ENCODE measurements around the gene NSMCE3. TPM values are rescaled to one million over a fixed set of nuclear protein-coding genes. Genes with fewer than 3 reads are reported as not detected.
"Not testable (repeated sequence)": the region's sequence is repeated elsewhere in the genome, so short reads cannot be mapped to it uniquely, and the experiment has no call there.

NSMCE3 gene
- total RNA-seq, 5 donors from 2014 or later (not counting 1 experiment from before 2014, with no cell fraction given): 14.2 to 38.7 (median 16.1) TPM

- Histone ChIP-seq H3K27ac (ENCODE audit: low read length) (no peak overlapping the region), H3K27me3 (replicated peaks in 1 of 2; ENCODE audit: control insufficient read depth in 2 of 2, extremely low read depth in 1 of 2, insufficient read depth in 2 of 2, low read length in 1 of 2) (peaks cover 0 to 19% of the 10 kb centered on the region in 2 experiments), H3K36me3 (ENCODE audit: control insufficient read depth in 2 of 2, extremely low read depth in 1 of 2, insufficient read depth in 1 of 2, low read length in 1 of 2) (no peaks in the 10 kb centered on the region), H3K4me1 (ENCODE audit: control insufficient read depth in 1 of 2, extremely low read depth in 1 of 2, insufficient read depth in 2 of 2, low read length in 2 of 2) (no peaks in the 10 kb centered on the region), H3K9me3 (no peaks in the 10 kb centered on the region), H3K4me3 (ENCODE audit: control insufficient read depth in 1 of 2, extremely low read depth in 1 of 2, low read length in 1 of 2) (no peak overlapping the region)
- WGBS (ENCODE audit: insufficient coverage): 38% methylated on average over 6 of the region's 9 CpGs
- DNase-seq (no peak), ATAC-seq (replicated peaks in 1 of 4) (no peak)
- ChIA-PET CTCF (no interaction called here), POLR2A (no interaction called here)
- H3K27me3 Mint-ChIP-seq: peaks cover 28 to 37% of the 10 kb centered on the region in 2 donors
- no peak overlapping the region for H3K27ac Mint-ChIP-seq
- H3K4me3 Mint-ChIP-seq: no peak overlapping the region
- no peaks in the 10 kb centered on the region for H3K4me1 Mint-ChIP-seq
- no peaks in the 10 kb centered on the region for H3K9me3 Mint-ChIP-seq
- no peaks in the 10 kb centered on the region for H3K36me3 Mint-ChIP-seq
Observed at GRCh38 chr15:29226436-29227208, 43.0 kb downstream of the NSMCE3 start.

GRCh38 chr15:29225534-29226234 lies 43.9 kb downstream of the NSMCE3 start:
- Histone ChIP-seq H3K4me3 (ENCODE audit: control insufficient read depth in 1 of 2, extremely low read depth in 1 of 2, low read length in 1 of 2) (no peak overlapping the region), H3K36me3 (ENCODE audit: control insufficient read depth in 2 of 2, extremely low read depth in 1 of 2, insufficient read depth in 1 of 2, low read length in 1 of 2) (no peaks in the 10 kb centered on the region), H3K27me3 (replicated peaks in 1 of 2; ENCODE audit: control insufficient read depth in 2 of 2, extremely low read depth in 1 of 2, insufficient read depth in 2 of 2, low read length in 1 of 2) (peaks cover 0 to 19% of the 10 kb centered on the region in 2 experiments), H3K27ac (ENCODE audit: low read length) (no peak overlapping the region), H3K4me1 (ENCODE audit: control insufficient read depth in 1 of 2, extremely low read depth in 1 of 2, insufficient read depth in 2 of 2, low read length in 2 of 2) (no peaks in the 10 kb centered on the region), H3K9me3 (no peaks in the 10 kb centered on the region)
- DNase-seq (no peak), ATAC-seq (replicated peaks in 1 of 4) (no peak)
- Mint-ChIP-seq H3K27me3 (peaks cover 27 to 35% of the 10 kb centered on the region in 2 donors), H3K36me3 (no peaks in the 10 kb centered on the region), H3K4me3 (no peak overlapping the region), H3K4me1 (no peaks in the 10 kb centered on the region), H3K27ac (no peak overlapping the region), H3K9me3 (no peaks in the 10 kb centered on the region)
- ChIA-PET POLR2A (no interaction called here), CTCF (no interaction called here)
- WGBS (ENCODE audit: insufficient coverage): 59% methylated on average over 18 of the region's 22 CpGs

- H3K36me3 Mint-ChIP-seq, POLR2A ChIA-PET: not testable (repeated sequence)
- H3K27me3 Mint-ChIP-seq: peaks cover 23 to 33% of the 10 kb centered on the region in 2 donors
Observed at GRCh38 chr15:29224987-29225363, 44.6 kb downstream of the NSMCE3 start.

GRCh38 chr15:29224235-29224986 lies 45.2 kb downstream of the NSMCE3 start:
- peaks cover 17 to 28% of the 10 kb centered on the region in 2 donors for H3K27me3 Mint-ChIP-seq
- peaks cover 0 to 19% of the 10 kb centered on the region in 2 experiments for H3K27me3 ChIP-seq (replicated peaks in 1 of 2; ENCODE audit: control insufficient read depth in 2 of 2, extremely low read depth in 1 of 2, insufficient read depth in 2 of 2, low read length in 1 of 2)
- H3K9me3 Mint-ChIP-seq; H3K27ac Mint-ChIP-seq; ATAC-seq (replicated peaks in 1 of 4); DNase-seq; H3K36me3 ChIP-seq (ENCODE audit: control insufficient read depth in 2 of 2, extremely low read depth in 1 of 2, insufficient read depth in 1 of 2, low read length in 1 of 2); H3K4me3 ChIP-seq (ENCODE audit: control insufficient read depth in 1 of 2, extremely low read depth in 1 of 2, low read length in 1 of 2); H3K4me1 Mint-ChIP-seq; H3K4me1 ChIP-seq (ENCODE audit: control insufficient read depth in 1 of 2, extremely low read depth in 1 of 2, insufficient read depth in 2 of 2, low read length in 2 of 2); H3K27ac ChIP-seq (ENCODE audit: low read length); H3K36me3 Mint-ChIP-seq; CTCF ChIA-PET; H3K9me3 ChIP-seq; H3K4me3 Mint-ChIP-seq: not testable (repeated sequence)
- POLR2A ChIA-PET: interaction anchor here in 1 of 2 donors (0.5 kb wide), 1 partner anchor 16 kb away, joined by 3 read pairs; no protein-coding TSS in a partner anchor
- WGBS (ENCODE audit: insufficient coverage): 94% methylated on average over 13 of the region's 19 CpGs

More at GRCh38 chr15:29224987-29225363, 44.6 kb downstream of the NSMCE3 start:
- H3K27ac ChIP-seq (ENCODE audit: low read length); ATAC-seq (replicated peaks in 1 of 4); H3K27ac Mint-ChIP-seq; DNase-seq; H3K4me1 ChIP-seq (ENCODE audit: control insufficient read depth in 1 of 2, extremely low read depth in 1 of 2, insufficient read depth in 2 of 2, low read length in 2 of 2); H3K36me3 ChIP-seq (ENCODE audit: control insufficient read depth in 2 of 2, extremely low read depth in 1 of 2, insufficient read depth in 1 of 2, low read length in 1 of 2); H3K4me3 Mint-ChIP-seq; H3K9me3 Mint-ChIP-seq; H3K4me1 Mint-ChIP-seq; CTCF ChIA-PET; H3K4me3 ChIP-seq (ENCODE audit: control insufficient read depth in 1 of 2, extremely low read depth in 1 of 2, low read length in 1 of 2); H3K9me3 ChIP-seq: not testable (repeated sequence)
- WGBS (ENCODE audit: insufficient coverage): 94% methylated on average over 9 of the region's 15 CpGs
- H3K27me3 ChIP-seq (replicated peaks in 1 of 2; ENCODE audit: control insufficient read depth in 2 of 2, extremely low read depth in 1 of 2, insufficient read depth in 2 of 2, low read length in 1 of 2): peaks cover 0 to 19% of the 10 kb centered on the region in 2 experiments

- H3K4me1 Mint-ChIP-seq: no peaks in the 10 kb centered on the region
- H3K27me3 Mint-ChIP-seq: peaks cover 19 to 28% of the 10 kb centered on the region in 2 donors
- Histone ChIP-seq H3K4me1 (ENCODE audit: control insufficient read depth in 1 of 2, extremely low read depth in 1 of 2, insufficient read depth in 2 of 2, low read length in 2 of 2) (no peaks in the 10 kb centered on the region), H3K36me3 (ENCODE audit: control insufficient read depth in 2 of 2, extremely low read depth in 1 of 2, insufficient read depth in 1 of 2, low read length in 1 of 2) (no peaks in the 10 kb centered on the region), H3K9me3 (no peaks in the 10 kb centered on the region), H3K4me3 (ENCODE audit: control insufficient read depth in 1 of 2, extremely low read depth in 1 of 2, low read length in 1 of 2) (no peak overlapping the region), H3K27ac (ENCODE audit: low read length) (no peak overlapping the region), H3K27me3 (replicated peaks in 1 of 2; ENCODE audit: control insufficient read depth in 2 of 2, extremely low read depth in 1 of 2, insufficient read depth in 2 of 2, low read length in 1 of 2) (peaks cover 0 to 19% of the 10 kb centered on the region in 2 experiments)
- no peak overlapping the region for H3K27ac Mint-ChIP-seq
- H3K4me3 Mint-ChIP-seq: no peak overlapping the region
- H3K9me3 Mint-ChIP-seq: no peaks in the 10 kb centered on the region
- ChIA-PET CTCF (no interaction called here), POLR2A (no interaction called here)
- ATAC-seq (replicated peaks in 1 of 4) (no peak), DNase-seq (no peak)
- 86% methylated on average over 9 of the region's 11 CpGs for WGBS (ENCODE audit: insufficient coverage)
- no peaks in the 10 kb centered on the region for H3K36me3 Mint-ChIP-seq
Observed at GRCh38 chr15:29223640-29224039, 46.0 kb downstream of the NSMCE3 start.

GRCh38 chr15:29222129-29222853 lies 47.3 kb downstream of the NSMCE3 start:
- no peaks in the 10 kb centered on the region for H3K4me1 Mint-ChIP-seq
- WGBS (ENCODE audit: insufficient coverage): 78% methylated on average over 3 of the region's 9 CpGs
- H3K36me3 Mint-ChIP-seq: no peaks in the 10 kb centered on the region

More at GRCh38 chr15:29222129-29222853, 47.3 kb downstream of the NSMCE3 start:
- H3K4me3 Mint-ChIP-seq: no peak overlapping the region
- H3K4me1 ChIP-seq (ENCODE audit: control insufficient read depth in 1 of 2, extremely low read depth in 1 of 2, insufficient read depth in 2 of 2, low read length in 2 of 2): no peaks in the 10 kb centered on the region
- POLR2A ChIA-PET: no interaction called here
- H3K4me3 ChIP-seq (ENCODE audit: control insufficient read depth in 1 of 2, extremely low read depth in 1 of 2, low read length in 1 of 2): no peak overlapping the region
- no peak overlapping the region for H3K27ac Mint-ChIP-seq
- H3K27me3 Mint-ChIP-seq: peaks cover 26 to 33% of the 10 kb centered on the region in 2 donors
- CTCF ChIA-PET: no interaction called here
- ATAC-seq (replicated peaks in 1 of 4) (no peak), DNase-seq (no peak)
- H3K9me3 ChIP-seq: no peaks in the 10 kb centered on the region
- H3K36me3 ChIP-seq (ENCODE audit: control insufficient read depth in 2 of 2, extremely low read depth in 1 of 2, insufficient read depth in 1 of 2, low read length in 1 of 2): no peaks in the 10 kb centered on the region
- no peaks in the 10 kb centered on the region for H3K9me3 Mint-ChIP-seq
- no peak overlapping the region for H3K27ac ChIP-seq (ENCODE audit: low read length)
- H3K27me3 ChIP-seq (replicated peaks in 1 of 2; ENCODE audit: control insufficient read depth in 2 of 2, extremely low read depth in 1 of 2, insufficient read depth in 2 of 2, low read length in 1 of 2): peaks cover 0 to 21% of the 10 kb centered on the region in 2 experiments

Data from T-cell (primary cell).